Measurements from ENCODE around the gene DTD2.

DNA sequence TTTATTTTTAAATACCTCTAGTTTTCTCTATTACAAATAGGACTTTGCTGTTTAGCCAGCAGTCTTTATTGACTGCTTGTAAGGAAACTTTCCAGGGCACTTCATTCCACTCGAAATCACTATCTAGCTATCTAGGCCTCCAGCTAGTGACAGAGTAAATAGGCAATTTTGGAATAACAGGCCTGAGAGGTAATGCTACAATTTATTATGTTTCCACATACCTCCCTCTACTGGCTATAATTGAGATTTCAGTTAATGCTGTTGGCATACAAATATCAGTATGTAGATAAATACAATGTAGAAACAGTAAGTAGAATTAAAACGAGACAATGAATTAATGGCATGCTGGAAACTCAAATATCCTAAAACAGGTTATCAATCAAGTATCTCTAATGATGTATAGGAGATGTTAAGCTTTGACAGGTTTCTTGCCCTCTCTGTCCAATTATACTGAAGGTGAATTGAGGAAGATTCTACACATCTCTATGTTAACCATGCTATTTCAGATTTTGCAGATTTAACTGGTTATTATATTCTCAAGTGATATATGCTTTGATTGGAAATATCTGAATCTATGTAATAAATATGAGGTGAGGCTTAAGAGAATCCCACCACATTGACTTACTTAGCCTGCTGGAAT lies 7.2 kb downstream of the DTD2 start:
- TF ChIP-seq EZH2 (IDR thresholded peaks at IDR 0.05) (no peak), POLR2AphosphoS5 (IDR thresholded peaks at IDR 0.05; ENCODE audit: borderline replicate concordance, low read depth, low read length) (no peak)
